SK-N-MC (cell line): ENCODE results near the gene TPSG1.

ENCODE experiments used
- EZH2 ChIP-seq: fragments of 200-600 bp; sonication (generic); IDR thresholded peaks from one replicate; pipeline ENCODE4 v1.6.1; 2017; ENCODE audit warnings: antibody characterized with exemption
- POLR2AphosphoS5 ChIP-seq: IDR thresholded peaks from 2 replicates; pipeline ENCODE4 v1.6.1; 2012; ENCODE audit warnings: mild to moderate bottlenecking, low read depth, low read length, borderline replicate concordance

GRCh38 chr16:1271380-1271723 lies 46.3 kb upstream of the TPSG1 start:
- TF ChIP-seq EZH2 (no peak), POLR2AphosphoS5 (no peak)
